Measurements from ENCODE around the gene AQP10.
"Not testable (repeated sequence)": the region's sequence is repeated elsewhere in the genome, so short reads cannot be mapped to it uniquely, and the experiment has no call there.

Gene AQP10

DNA sequence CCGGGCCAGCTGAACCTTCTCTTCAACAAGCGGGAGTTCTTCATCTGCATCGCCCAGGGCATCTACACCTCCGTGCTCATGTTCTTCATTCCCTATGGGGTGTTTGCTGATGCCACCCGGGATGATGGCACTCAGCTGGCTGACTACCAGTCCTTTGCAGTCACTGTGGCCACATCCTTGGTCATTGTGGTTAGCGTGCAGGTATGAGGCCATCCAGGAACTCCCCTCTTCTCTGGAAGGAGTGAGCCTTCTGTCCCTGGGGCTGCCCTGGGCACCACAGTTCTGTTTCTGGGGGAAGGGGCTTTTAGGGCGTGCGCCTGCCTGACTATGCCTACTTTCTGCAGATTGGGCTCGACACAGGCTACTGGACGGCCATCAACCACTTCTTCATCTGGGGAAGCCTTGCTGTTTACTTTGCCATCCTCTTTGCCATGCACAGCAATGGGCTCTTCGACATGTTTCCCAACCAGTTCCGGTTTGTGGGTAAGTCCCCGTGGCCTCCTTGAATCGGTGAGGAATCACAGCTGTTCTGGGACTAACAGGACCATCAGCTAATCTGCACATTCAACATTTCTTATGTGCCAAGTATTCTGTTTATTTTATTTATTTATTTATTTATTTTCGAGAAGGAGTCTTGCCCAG is 25.5 kb downstream of the AQP10 start:
- DNase-seq: no peak

DNA sequence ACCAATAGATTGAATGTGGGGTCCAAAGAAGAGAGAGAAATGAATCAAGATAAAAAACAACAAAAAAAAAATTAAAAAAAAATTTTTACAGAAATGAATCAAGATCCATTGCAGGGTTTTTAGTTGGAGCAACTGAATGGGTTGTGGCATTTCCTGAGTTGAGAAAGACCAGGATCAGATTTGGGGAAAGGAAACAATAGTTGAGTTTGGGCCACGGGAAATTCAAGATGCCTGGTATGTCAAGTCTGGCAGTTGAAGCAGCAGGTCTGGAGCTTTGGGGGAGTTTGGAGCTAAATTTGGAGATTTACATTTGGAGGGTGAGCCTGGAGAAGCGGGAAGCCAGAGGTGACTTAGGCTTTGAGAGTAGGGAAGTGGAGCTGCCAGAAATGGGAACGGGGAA is 27.1 kb downstream of the AQP10 start:
- no peak for DNase-seq

DNA sequence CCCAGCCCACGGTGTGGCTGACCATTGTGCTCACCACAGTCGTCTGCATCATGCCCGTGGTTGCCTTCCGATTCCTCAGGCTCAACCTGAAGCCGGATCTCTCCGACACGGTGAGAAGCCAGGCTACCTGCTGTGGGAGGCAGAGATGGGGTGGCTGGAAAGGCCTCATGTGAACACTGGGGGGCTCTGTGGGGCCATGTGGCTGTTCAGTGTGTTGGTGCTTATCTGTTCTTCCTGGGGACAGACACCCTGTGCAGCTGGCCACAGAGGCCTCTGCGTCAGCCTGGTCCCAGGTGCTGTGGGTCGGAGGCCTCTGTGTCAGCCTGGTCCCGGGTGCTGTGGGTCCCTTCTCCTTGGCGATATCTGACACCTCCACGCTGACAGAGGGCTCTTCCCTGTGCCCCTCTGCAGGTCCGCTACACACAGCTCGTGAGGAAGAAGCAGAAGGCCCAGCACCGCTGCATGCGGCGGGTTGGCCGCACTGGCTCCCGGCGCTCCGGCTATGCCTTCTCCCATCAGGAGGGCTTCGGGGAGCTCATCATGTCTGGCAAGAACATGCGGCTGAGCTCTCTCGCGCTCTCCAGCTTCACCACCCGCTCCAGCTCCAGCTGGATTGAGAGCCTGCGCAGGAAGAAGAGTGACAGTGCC is 27.7 kb downstream of the AQP10 start:
- no peak for DNase-seq

DNA sequence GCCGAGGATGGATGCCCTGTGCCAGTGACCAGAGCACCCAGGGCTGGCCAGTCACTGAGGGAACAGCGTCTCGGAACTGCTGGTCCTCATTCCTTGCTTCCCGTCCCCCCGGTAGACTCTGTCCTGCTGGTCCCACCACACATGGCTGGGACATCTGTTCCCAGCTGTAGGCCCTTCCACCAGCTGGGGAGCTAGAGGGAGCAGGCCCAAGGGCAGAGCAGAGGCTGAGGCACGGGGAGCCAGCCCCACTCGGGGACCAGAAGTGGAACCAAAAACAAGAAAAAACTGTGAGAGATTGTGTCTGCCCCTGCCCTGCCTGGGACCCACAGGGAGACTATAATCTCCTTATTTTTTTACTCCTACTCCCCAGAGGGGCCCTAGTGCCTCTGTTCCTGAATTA is 28.2 kb downstream of the AQP10 start:
- no peak for DNase-seq

DNA sequence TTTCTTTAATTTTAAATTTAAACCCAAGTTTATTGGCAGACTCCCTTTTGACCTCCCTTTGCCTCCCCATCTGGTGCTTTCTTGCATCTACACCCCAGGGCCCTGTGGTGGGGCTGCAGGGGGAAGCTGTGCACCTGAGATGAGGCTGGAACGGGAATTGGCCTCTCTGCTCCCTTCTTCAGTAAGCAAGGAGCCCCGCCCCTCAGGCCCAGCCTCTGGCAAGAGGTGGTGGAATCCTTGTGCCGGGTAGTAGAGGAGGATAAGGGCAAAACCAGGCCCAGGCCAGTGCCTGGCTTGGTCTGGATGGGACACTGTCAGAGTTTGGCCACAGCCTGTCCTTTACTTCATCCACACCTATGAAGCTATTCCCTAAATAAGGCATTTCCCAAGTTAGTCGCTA is 29.5 kb downstream of the AQP10 start:
- DNase-seq: no peak

DNA sequence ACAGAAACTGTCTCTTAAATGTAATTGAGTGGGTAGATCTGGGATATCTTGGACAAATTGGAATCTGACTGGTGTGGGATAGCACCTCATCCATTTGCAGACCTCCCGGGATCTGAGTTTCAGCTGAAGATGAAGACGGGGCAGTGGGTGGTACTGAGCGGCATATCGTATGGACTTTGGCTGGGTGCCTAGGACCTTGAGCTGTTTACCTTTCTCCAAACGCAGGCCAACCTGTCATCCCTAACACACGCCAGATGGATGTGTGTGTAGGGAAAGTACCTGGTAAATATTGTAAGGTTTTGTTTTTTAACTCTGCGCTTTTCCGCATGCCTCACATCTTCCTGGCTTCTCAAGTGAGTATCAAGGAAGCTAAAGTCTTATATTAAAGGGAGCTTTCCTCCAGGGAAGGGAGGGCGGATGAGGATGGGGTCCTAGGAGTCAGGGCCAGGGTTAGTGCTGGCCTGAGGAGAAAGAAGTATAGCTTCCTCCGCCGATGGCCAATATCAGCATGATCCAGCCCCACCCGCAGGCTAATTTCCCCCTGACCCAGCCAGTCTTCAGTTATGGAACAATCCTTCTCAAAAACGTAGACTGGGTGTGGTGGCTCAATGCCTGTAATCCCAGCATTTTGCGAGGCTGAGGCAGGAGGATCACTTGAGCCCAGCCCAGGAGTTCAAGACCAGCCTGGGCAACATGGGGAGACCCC is 30.6 kb downstream of the AQP10 start:
- DNase-seq: no peak

DNA sequence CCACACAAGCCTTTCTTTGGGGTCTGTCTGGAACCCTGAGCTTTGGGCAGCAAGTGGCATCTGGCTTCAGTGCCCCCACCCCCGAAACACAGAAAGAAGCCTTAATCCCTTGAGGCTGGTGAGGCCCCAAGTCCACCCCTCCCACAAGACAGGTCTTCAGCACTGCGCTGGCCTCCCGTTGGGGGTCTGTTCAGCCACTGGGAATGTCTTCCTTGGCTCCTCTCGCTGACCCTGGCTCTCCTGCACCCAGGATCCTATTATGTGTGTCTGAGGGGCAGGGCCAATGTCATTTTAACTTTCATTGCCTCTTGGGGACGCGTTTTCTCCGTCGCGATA is 31.3 kb downstream of the AQP10 start:
- DNase-seq: no peak

DNA sequence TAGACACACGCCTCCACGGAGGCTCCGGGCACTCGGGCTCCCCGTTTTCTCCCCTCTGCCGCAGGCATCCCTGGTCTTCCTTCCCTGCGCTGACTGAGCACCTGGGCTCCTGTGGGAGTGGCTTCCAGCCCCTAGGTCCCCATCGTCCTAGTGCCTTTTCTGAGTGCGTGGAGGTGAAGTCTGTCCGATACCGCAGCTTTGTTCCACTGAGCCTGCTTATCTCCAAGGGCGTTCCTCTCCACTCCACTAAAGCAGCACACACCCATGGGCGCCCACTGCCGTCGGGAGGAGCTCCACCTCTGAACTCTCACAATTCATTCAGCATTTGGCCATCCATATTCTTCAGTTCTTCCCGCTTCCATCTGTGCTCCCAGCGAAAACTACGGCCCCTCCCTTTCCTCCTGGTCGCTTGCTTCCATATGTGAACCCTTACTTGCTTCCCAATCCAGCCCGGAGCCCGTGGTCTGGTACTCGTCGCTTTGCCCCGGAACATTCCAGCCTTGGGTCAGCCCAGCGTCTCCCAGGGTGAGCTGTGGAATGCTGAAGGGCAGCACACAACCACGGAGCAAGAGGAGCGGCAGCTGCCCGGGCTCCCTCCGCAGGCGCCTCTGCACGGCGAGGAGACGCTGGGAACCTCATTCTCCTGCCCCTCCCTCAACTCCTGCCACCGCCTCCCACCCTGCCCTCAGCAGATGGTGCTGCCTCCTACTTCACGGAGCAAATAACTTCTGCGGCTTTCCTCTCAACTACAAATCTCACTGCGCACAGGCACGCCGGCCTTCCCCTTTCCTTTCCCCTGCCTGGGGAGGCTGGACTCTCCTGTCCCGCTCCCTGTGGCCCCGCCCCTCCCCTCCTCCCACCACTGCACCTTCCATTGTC is 31.9 kb downstream of the AQP10 start:
- peak; percentile 25 for DNase-seq

DNA sequence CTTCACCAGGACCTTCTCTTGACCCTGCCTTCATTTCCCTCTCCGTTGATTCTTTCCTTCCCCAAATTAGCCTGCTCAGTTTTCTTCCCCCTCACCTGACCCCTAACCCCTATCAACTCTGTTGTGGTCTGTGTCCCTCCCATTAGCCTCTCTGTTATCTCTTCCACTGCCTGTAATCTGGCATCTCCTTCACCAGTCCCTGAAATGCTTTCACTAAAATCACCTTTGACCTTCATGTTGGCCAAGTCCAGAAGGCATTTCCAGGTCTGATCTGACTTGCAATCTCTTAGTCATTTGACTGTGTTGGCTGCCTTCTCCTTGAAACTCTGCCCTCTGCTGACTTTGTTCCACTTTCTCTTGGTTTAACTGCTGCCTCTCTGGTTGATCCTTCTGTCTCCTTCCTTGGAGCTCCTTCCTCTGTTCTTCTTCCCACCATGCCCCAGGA is 32.6 kb downstream of the AQP10 start:
- no peak for DNase-seq

DNA sequence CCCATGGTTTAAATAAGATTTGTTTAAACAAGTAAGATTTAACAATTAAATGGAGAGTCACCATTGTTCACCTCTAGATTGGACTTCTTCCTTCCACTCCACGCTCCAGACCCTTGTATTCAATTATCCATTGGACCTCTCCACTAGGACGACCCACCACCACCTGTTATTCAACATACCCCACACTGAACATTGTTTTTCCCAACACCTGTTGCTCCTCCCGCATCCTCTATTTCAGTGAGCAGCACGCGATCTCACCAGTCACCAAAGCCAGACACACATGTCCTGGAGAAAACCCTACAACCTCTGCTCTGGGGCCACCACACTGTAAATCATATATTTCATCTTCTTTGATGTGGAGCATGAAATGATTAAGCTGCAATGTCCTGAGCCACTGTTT is 33.1 kb downstream of the AQP10 start:
- DNase-seq: no peak

DNA sequence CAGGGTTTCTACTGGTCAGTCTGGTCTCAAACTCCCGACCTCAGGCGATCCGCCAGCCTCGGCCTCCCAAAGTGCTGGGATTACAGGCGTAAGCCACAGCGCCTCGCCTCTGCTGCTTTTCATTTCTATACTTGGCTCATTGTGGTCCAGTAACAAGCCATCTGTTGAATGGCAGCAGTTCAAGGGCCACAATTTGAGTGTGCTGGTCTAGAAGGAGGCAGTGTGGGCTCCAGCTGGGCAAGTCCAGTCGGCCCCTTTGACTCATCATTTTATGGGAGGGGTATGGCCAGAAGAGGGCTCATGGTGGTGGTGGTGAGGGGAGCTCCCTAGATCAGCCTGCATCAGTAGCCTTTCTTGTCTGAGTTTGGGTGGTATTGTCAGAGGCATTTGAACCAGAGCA is 37.6 kb downstream of the AQP10 start:
- DNase-seq: no peak

DNA sequence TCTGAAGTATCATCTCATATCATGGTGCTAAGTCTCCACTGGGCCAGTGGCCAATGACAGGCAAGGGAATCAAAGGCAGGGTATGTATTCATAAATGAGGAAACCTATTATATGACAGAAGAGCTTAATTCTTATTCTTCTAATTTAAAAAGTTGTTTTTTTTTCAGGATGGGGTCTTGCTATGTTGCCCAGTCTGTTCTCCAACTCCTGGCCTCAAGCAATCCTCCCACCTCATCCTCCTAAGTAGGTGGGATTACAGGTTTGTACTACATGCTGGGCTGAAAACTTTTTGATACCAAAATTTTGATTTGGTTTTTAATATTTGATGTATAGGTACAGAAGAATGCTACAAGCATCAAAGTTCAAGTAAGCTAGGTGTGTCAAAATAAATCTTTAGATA is 39.4 kb downstream of the AQP10 start:
- no peak for DNase-seq

DNA sequence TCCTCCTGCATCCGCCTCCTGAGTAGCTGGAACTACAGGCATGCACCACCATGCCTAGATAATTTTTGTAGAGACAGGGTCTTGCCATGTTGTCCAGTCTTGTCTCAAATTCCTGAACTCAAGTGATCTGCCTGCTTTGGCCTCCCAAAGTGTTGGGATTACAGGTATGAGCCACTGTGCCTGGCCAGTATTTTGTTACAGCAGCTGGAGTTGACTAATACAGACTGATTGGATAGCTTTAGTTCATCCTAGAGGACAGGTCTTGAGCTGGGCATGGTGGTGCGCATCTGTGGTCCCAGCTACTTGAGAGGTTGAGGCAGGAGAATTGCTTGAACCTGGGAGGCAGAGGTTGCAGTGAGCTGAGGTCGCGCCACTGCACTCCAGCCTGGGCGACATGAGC is 40.0 kb downstream of the AQP10 start:
- not testable (repeated sequence) for DNase-seq

DNA sequence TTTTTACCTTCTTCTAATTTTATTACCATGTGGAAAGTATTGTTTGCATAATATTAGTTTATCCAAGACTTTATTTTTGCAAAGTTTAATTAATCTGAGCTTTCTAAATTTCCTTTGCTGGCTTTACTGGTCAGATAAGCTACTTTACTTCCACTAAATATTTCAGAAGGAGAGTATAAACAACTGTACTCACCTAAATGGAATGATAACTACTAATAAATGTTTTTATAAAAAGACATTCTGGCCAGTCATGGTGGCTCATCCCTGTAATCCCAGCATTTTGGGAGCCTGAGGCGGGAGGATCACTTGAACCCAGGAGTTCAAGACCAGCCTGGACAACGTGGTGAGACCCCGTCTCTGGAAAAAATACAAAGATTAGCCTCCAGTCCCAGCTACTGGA is 40.5 kb downstream of the AQP10 start:
- no peak for DNase-seq

DNA sequence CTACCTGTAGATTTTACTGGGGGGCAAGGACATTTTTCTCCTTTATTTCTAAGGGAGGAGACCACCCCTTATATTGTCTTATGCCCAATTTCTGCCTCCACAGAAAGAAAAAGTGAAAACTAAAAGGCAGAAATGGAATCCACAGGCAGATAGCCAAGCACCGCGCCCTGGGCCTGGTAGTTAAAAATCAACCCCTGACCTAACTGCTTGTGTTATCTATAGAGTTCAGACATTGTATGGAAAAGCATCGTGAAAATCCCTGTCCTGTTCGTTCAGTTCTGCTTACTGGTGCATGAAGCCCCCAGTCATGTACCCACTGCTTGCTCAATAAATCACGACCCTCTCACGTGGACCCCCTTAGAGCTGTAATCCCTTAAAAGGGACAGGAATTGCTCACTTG is 50.5 kb downstream of the AQP10 start:
- DNase-seq: no peak

DNA sequence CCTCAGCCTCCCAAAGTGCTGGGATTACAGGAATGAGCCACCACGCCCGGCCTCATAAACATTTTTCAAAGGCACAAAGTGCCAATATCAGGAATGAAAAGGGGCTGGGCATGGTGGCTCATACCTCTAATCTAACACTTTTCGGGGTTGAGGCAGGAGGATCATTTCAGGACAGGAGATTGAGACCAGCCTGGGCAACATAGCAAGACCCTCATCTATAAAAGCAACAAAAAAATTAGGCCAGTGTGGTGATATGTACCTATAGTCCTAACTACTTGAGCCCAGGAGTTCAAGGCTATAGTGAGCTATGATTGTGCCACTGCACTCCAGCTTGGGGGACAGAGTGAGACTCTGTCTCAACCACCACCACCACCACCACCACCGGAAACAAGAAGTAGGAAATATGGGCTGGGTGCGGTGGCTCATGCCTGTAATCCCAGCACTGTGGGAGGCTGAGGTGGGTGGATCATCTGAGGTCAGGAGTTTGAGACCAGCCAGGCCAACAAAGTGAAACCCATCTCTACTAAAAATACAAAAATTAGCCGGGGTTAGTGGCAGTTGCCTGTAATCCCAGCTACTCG is 53.0 kb downstream of the AQP10 start:
- DNase-seq: not testable (repeated sequence)
